ENCODE data around the gene FSHR. TPM values are rescaled to one million over a fixed set of nuclear protein-coding genes. Genes with fewer than 3 reads are reported as not detected.
A peak's percentile ranks its signal among the peaks of the same experiment; 100 is the strongest.

The FSHR gene
- total and polyA plus RNA-seq, 2 experiments from 2014 or later: not detected

GRCh38 chr2:49146401-49146800, 7.9 kb downstream of the FSHR start:
- no peaks in the 10 kb centered on the region for H4K20me1 ChIP-seq (replicated peaks; ENCODE audit: insufficient read depth)
- Mint-ChIP-seq H3K4me1 (no peaks in the 10 kb centered on the region), H3K27ac (no peak overlapping the region), H3K27me3 (ENCODE audit: insufficient read depth, low read depth, poor library complexity) (no peaks in the 10 kb centered on the region), H3K36me3 (ENCODE audit: low read depth) (no peaks in the 10 kb centered on the region), H3K9me3 (no peaks in the 10 kb centered on the region), H3K4me3 (no peak overlapping the region)
- no peaks in the 10 kb centered on the region for H3K27me3 ChIP-seq (ENCODE audit: insufficient read depth)
- no peaks in the 10 kb centered on the region for H3F3A ChIP-seq (replicated peaks; ENCODE audit: low read depth)
- DNase-seq (ENCODE audit: low spot score): no peak
- peak overlapping the region; percentile 43; the same call in 1 of the 2 replicates for H2AFZ ChIP-seq
- H3K4me3 ChIP-seq: no peak overlapping the region
- H3K79me2 ChIP-seq (replicated peaks; ENCODE audit: insufficient read depth): no peaks in the 10 kb centered on the region
- no peaks in the 10 kb centered on the region for H3K36me3 ChIP-seq (ENCODE audit: insufficient read depth)
- H3K4me1 ChIP-seq (ENCODE audit: insufficient read depth): no peaks in the 10 kb centered on the region
- no peak overlapping the region for H3K4me2 ChIP-seq
- H3K9me2 ChIP-seq (ENCODE audit: insufficient read depth): no peaks in the 10 kb centered on the region
- H3K27ac ChIP-seq (ENCODE audit: low read depth): no peak overlapping the region
- no peak for TF ChIP-seq ZNF331 (CRISPR knock-in tag; IDR thresholded peaks at IDR 0.05; ENCODE audit: low read depth)
- no peak for ATAC-seq

DNA sequence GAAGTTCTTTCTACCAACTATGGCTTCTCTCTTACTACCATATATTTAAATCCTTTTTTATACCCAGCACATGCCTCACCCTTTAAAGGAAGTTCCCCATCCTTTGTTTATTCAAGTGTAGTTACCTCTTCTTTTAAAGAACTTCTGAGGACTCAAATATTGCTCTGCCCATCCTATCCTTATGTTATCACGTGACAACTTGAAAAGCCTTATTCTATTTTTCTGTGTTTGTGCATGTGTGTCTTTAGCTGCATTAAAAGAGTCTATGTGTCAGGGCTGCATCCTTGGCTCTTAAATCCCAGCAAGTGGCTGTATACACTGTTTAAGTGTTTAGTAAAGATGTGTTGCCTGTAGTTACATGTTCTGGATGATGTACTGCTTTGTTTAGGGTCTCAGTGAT, 22.5 kb downstream of the FSHR start:
- DNase-seq (ENCODE audit: low spot score) (no peak), ATAC-seq (no peak)
- Mint-ChIP-seq H3K36me3 (ENCODE audit: low read depth) (peaks cover 6% of the 10 kb centered on the region; the same call in 1 of the 3 replicates), H3K27me3 (ENCODE audit: insufficient read depth, low read depth, poor library complexity) (no peaks in the 10 kb centered on the region), H3K9me3 (peaks cover 18% of the 10 kb centered on the region), H3K4me1 (no peaks in the 10 kb centered on the region), H3K27ac (no peak overlapping the region), H3K4me3 (no peak overlapping the region)
- Histone ChIP-seq H3K79me2 (replicated peaks; ENCODE audit: insufficient read depth) (no peaks in the 10 kb centered on the region), H3F3A (replicated peaks; ENCODE audit: low read depth) (no peaks in the 10 kb centered on the region), H3K4me3 (no peak overlapping the region), H2AFZ (no peak overlapping the region), H3K9me2 (ENCODE audit: insufficient read depth) (0 out of 2 replicates have a peak, but pooled peaks cover 3% of the 10 kb centered on the region), H3K27me3 (ENCODE audit: insufficient read depth) (no peaks in the 10 kb centered on the region), H3K27ac (ENCODE audit: low read depth) (no peak overlapping the region), H4K20me1 (replicated peaks; ENCODE audit: insufficient read depth) (no peaks in the 10 kb centered on the region), H3K4me2 (no peak overlapping the region), H3K4me1 (ENCODE audit: insufficient read depth) (no peaks in the 10 kb centered on the region), H3K36me3 (ENCODE audit: insufficient read depth) (no peaks in the 10 kb centered on the region)
- TF ChIP-seq REST (IDR thresholded peaks at IDR 0.05; ENCODE audit: unreplicated experiment): no peak

GRCh38 chr2:49129034-49129433, 25.3 kb downstream of the FSHR start:
- H3K4me2 ChIP-seq: no peak overlapping the region
- H3F3A ChIP-seq (replicated peaks; ENCODE audit: low read depth): no peaks in the 10 kb centered on the region
- ATAC-seq (peak; percentile 34; the same call in 2 of the 3 replicates), DNase-seq (ENCODE audit: low spot score) (no peak)
- no peaks in the 10 kb centered on the region for H3K36me3 ChIP-seq (ENCODE audit: insufficient read depth)
- H3K27me3 ChIP-seq (ENCODE audit: insufficient read depth): no peaks in the 10 kb centered on the region
- H2AFZ ChIP-seq: no peak overlapping the region
- H3K4me1 Mint-ChIP-seq: no peaks in the 10 kb centered on the region
- H3K27me3 Mint-ChIP-seq (ENCODE audit: insufficient read depth, low read depth, poor library complexity): no peaks in the 10 kb centered on the region
- H3K4me3 ChIP-seq: no peak overlapping the region
- 0 out of 2 replicates have a peak, but pooled peaks cover 3% of the 10 kb centered on the region for H3K9me2 ChIP-seq (ENCODE audit: insufficient read depth)
- H3K9me3 Mint-ChIP-seq: peaks cover 17% of the 10 kb centered on the region
- H3K4me3 Mint-ChIP-seq: no peak overlapping the region
- H3K79me2 ChIP-seq (replicated peaks; ENCODE audit: insufficient read depth): no peaks in the 10 kb centered on the region
- no peak overlapping the region for H3K27ac ChIP-seq (ENCODE audit: low read depth)
- peaks cover 6% of the 10 kb centered on the region; the same call in 1 of the 3 replicates for H3K36me3 Mint-ChIP-seq (ENCODE audit: low read depth)
- H3K4me1 ChIP-seq (ENCODE audit: insufficient read depth): no peaks in the 10 kb centered on the region
- H3K27ac Mint-ChIP-seq: no peak overlapping the region
- H4K20me1 ChIP-seq (replicated peaks; ENCODE audit: insufficient read depth): no peaks in the 10 kb centered on the region
- TF ChIP-seq REST (IDR thresholded peaks at IDR 0.05; ENCODE audit: unreplicated experiment) (no peak), ZNF114 (CRISPR knock-in tag; IDR thresholded peaks at IDR 0.05) (no peak)
